IPS DF 19.7 (cell line): ENCODE measurements around the gene DEFB121.
"Not testable (repeated sequence)": the region's sequence is repeated elsewhere in the genome, so short reads cannot be mapped to it uniquely, and the experiment has no call there.

Experiments
- DNase-seq: peaks from one replicate; pipeline ENCODE4 v3.0.0-alpha.2; 2013; ENCODE audit warnings: low read depth, low spot score

The DEFB121 gene

GRCh38 chr20:31406115-31406514 is at the start of gene DEFB121:
DEFB121 (minus strand) TSS chr20:31406215; CDS start chr20:31406152, 63 bp downstream.
- DNase-seq: no peak

- DNase-seq: no peak
Observed at GRCh38 chr20:31454361-31454760, 48.3 kb upstream of the DEFB121 start.

- no peak for DNase-seq
Observed at GRCh38 chr20:31452575-31452974, 46.6 kb upstream of the DEFB121 start.

- DNase-seq: no peak
Observed at GRCh38 chr20:31449511-31450414, 43.7 kb upstream of the DEFB121 start.

- DNase-seq: no peak
Observed at GRCh38 chr20:31446084-31446819, 40.2 kb upstream of the DEFB121 start.

- DNase-seq: no peak
Observed at GRCh38 chr20:31440012-31440659, 34.1 kb upstream of the DEFB121 start, which contains the start of gene DEFB123. DEFB123 (plus strand) TSS chr20:31440632; CDS start chr20:31440699, 67 bp downstream.

- no peak for DNase-seq
Observed at GRCh38 chr20:31430568-31431115, 24.6 kb upstream of the DEFB121 start.

- DNase-seq: not testable (repeated sequence)
Observed at GRCh38 chr20:31427576-31427975, 21.6 kb upstream of the DEFB121 start.

GRCh38 chr20:31426891-31427551 is 21.0 kb upstream of the DEFB121 start:
- DNase-seq: not testable (repeated sequence)

- DNase-seq: no peak
Observed at GRCh38 chr20:31425797-31426196, 19.8 kb upstream of the DEFB121 start.

- no peak for DNase-seq
Observed at GRCh38 chr20:31418307-31418706, 12.3 kb upstream of the DEFB121 start.

GRCh38 chr20:31415653-31416052 is 9.6 kb upstream of the DEFB121 start:
- DNase-seq: no peak

- no peak for DNase-seq
Observed at GRCh38 chr20:31414381-31414780, 8.4 kb upstream of the DEFB121 start.

- no peak for DNase-seq
Observed at GRCh38 chr20:31410011-31410410, 4.0 kb upstream of the DEFB121 start.

- DNase-seq: no peak
Observed at GRCh38 chr20:31403886-31404285, 2.1 kb downstream of the DEFB121 start.

- DNase-seq: no peak
Observed at GRCh38 chr20:31394900-31395299, 11.1 kb downstream of the DEFB121 start.

GRCh38 chr20:31392836-31393235 is 13.2 kb downstream of the DEFB121 start:
- no peak for DNase-seq

GRCh38 chr20:31390490-31390889 is 15.5 kb downstream of the DEFB121 start, which contains the start of gene DEFB119:
DEFB119 (minus strand) TSS chr20:31390590; CDS start chr20:31390483, 107 bp downstream.
- no peak for DNase-seq

GRCh38 chr20:31374346-31374745 is 31.7 kb downstream of the DEFB121 start:
- no peak for DNase-seq

GRCh38 chr20:31368301-31368700 is 37.7 kb downstream of the DEFB121 start, which contains the start of gene DEFB118:
DEFB118 (plus strand) TSS chr20:31368601; CDS start chr20:31368651, 50 bp downstream.
- no peak for DNase-seq

GRCh38 chr20:31364272-31364671 is 41.7 kb downstream of the DEFB121 start:
- DNase-seq: not testable (repeated sequence)
